SK-N-SH treated with all-trans-retinoic acid at 6 μM for 48 hours (cell line): Measurements from ENCODE around the gene ARHGAP22.

Experiments
- BACH2 ChIP-seq: fragments of 250-450 bp; sonication (Bioruptor Pico); IDR thresholded peaks from 2 replicates; pipeline ENCODE4 v1.9.0; 2021; ENCODE audit warnings: mild to moderate bottlenecking, borderline replicate concordance
- CREB5 ChIP-seq: fragments of 250-450 bp; sonication (Bioruptor Pico); IDR thresholded peaks from 2 replicates; pipeline ENCODE4 v1.5.1; 2020; ENCODE audit warnings: low read depth, mild to moderate bottlenecking, moderate library complexity
- ESRRG ChIP-seq: fragments of 250-450 bp; sonication (Bioruptor Pico); IDR thresholded peaks from 2 replicates; pipeline ENCODE4 v1.6.1; 2021; ENCODE audit warnings: mild to moderate bottlenecking
- GLIS3 ChIP-seq: fragments of 250-450 bp; sonication (Bioruptor Pico); IDR thresholded peaks from 2 replicates; pipeline ENCODE4 v1.5.0; 2020; ENCODE audit warnings: mild to moderate bottlenecking, moderate library complexity
- ISL1 ChIP-seq: fragments of 250-450 bp; sonication (Bioruptor Pico); IDR thresholded peaks from 2 replicates; pipeline ENCODE4 v2.1.2; 2022; ENCODE audit warnings: mild to moderate bottlenecking, moderate library complexity
- OSR1 ChIP-seq: fragments of 250-450 bp; sonication (Bioruptor Pico); IDR thresholded peaks from 2 replicates; pipeline ENCODE4 v1.8.0; 2022; ENCODE audit warnings: moderate library complexity, mild to moderate bottlenecking, inconsistent platforms
- PATZ1 ChIP-seq: fragments of 250-450 bp; sonication (Bioruptor Pico); IDR thresholded peaks from 2 replicates; pipeline ENCODE4 v1.8.0; 2020; ENCODE audit warnings: mild to moderate bottlenecking, moderate library complexity, borderline replicate concordance
- PPARA ChIP-seq: fragments of 250-450 bp; sonication (Bioruptor Pico); IDR thresholded peaks from 2 replicates; pipeline ENCODE4 v1.5.0; 2020; ENCODE audit warnings: mild to moderate bottlenecking, borderline replicate concordance
- TOX ChIP-seq: fragments of 250-450 bp; sonication (Bioruptor Pico); IDR thresholded peaks from 2 replicates; pipeline ENCODE4 v1.8.0; 2021; ENCODE audit warnings: mild to moderate bottlenecking, moderate library complexity, borderline replicate concordance
- ZFP3 ChIP-seq: fragments of 250-450 bp; sonication (Bioruptor Pico); IDR thresholded peaks from 2 replicates; pipeline ENCODE4 v1.5.0; 2020; ENCODE audit warnings: mild to moderate bottlenecking, moderate library complexity
- ZFP30 ChIP-seq: fragments of 450-650 bp; formaldehyde crosslinking; IDR thresholded peaks from 2 replicates; pipeline ENCODE4 v1.5.0; 2022; ENCODE audit warnings: mild to moderate bottlenecking, moderate library complexity
- ZNF565 ChIP-seq: fragments of 450-650 bp; formaldehyde crosslinking; conservative IDR thresholded peaks from 2 replicates; pipeline ENCODE4 v1.5.0; 2020; ENCODE audit warnings: low read depth, mild to moderate bottlenecking, moderate library complexity
- ZNF70 ChIP-seq: fragments of 450-650 bp; formaldehyde crosslinking; IDR thresholded peaks from 2 replicates; pipeline ENCODE4 v1.5.0; 2020; ENCODE audit warnings: mild to moderate bottlenecking, moderate library complexity
- ZNF8 ChIP-seq: fragments of 450-650 bp; formaldehyde crosslinking; IDR thresholded peaks from 2 replicates; pipeline ENCODE4 v1.5.0; 2020; ENCODE audit warnings: mild to moderate bottlenecking, moderate library complexity

GRCh38 chr10:48449501-48450232, 155.2 kb downstream of the ARHGAP22 start:
- no peak for TF ChIP-seq TOX
- no peak for TF ChIP-seq ZNF70
- no peak for TF ChIP-seq CREB5 (CRISPR knock-in tag)
- TF ChIP-seq ZFP3 (CRISPR knock-in tag), result no peak
- TF ChIP-seq ESRRG (CRISPR knock-in tag), result no peak
- no peak for TF ChIP-seq ZFP30 (CRISPR knock-in tag)
- TF ChIP-seq OSR1 (CRISPR knock-in tag), result no peak
- no peak for TF ChIP-seq ZNF8 (CRISPR knock-in tag)
- no peak for TF ChIP-seq PPARA (CRISPR knock-in tag)
- no peak for TF ChIP-seq GLIS3 (CRISPR knock-in tag)
- no peak for TF ChIP-seq BACH2 (CRISPR knock-in tag)
- TF ChIP-seq ZNF565 (CRISPR knock-in tag), result no peak
- TF ChIP-seq PATZ1 (CRISPR knock-in tag), result no peak
- TF ChIP-seq ISL1 (CRISPR knock-in tag), result no peak
